K562 (cell line): ENCODE data around the gene ZNF236. TPM values are rescaled to one million over a fixed set of nuclear protein-coding genes. Genes with fewer than 3 reads are reported as not detected.

Experiments used
- ATAC-seq: fragments of 200-7000 bp; cut with Tn5 transposase; 3 replicates; pipeline ENCODE4 v1.9.1; 2020; ENCODE audit warnings: moderate library complexity
- BruUV-seq: library from RNA; stranded (reverse); fragments of 400-500 nt; replicated peaks from 2 replicates; lab custom pipeline; 2021; lab: Mats Ljungman, UMichigan
- CTCF ChIA-PET: fragments of 300-600 bp; formaldehyde crosslinking; extraction: SDS; loops from one replicate; lab custom pipeline; 2021; ENCODE audit warnings: low intra/inter-chr PET ratio; lab: Yijun Ruan, JAX
- POLR2A ChIA-PET: fragments of 300-600, 350-650 bp; sonication (Branson Sonifier 250); formaldehyde crosslinking; extraction: SDS; loops from one replicate; lab custom pipeline; 2021; ENCODE audit warnings: antibody characterized with exemption, inconsistent platforms; lab: Yijun Ruan, JAX
- DNase-seq, 4 experiments: peaks; one replicate each; pipeline versions ENCODE4 v3.0.0 to v3.0.0-alpha.2; 2011 to 2018; ENCODE audit warnings: low spot score in 3 of 4, mixed read lengths in 3 of 4; ENCODE audit errors: extremely low read depth in 1 of 4
- FAIRE-seq: peaks from 2 replicates; lab custom pipeline; 2011; peaks lifted over from hg19 to GRCh38; lab: Jason Lieb, UNC
- H2AFZ ChIP-seq: 2 replicates; pipeline ENCODE4 v1.6.0; 2011; ENCODE audit warnings: low read depth, low read length, control low read depth, inconsistent platforms
- H3K27ac ChIP-seq: fragments of 200-600 bp; 3 replicates; pipeline ENCODE4 v1.8.0; 2011; ENCODE audit warnings: low read depth, mild to moderate bottlenecking, control low read depth, inconsistent platforms, low read length, moderate library complexity, mixed read lengths; ENCODE audit errors: extremely low read depth
- H3K27me3 ChIP-seq, 2 experiments: fragments of 300-600 bp in 1 of 2; 2 replicates in 1 of 2; 3 replicates in 1 of 2; pipeline versions ENCODE4 v1.6.0 to v1.8.0; 2011; ENCODE audit warnings: inconsistent platforms in 2 of 2, low read length in 2 of 2, mild to moderate bottlenecking in 1 of 2, mixed read lengths in 1 of 2, moderate library complexity in 1 of 2; ENCODE audit not compliant: control insufficient read depth in 2 of 2, insufficient read depth in 2 of 2
- H3K36me3 ChIP-seq: fragments of 300-600 bp; 3 replicates; pipeline ENCODE4 v1.8.0; 2011; ENCODE audit warnings: mild to moderate bottlenecking, low read length, inconsistent platforms; ENCODE audit not compliant: control insufficient read depth, insufficient read depth
- H3K4me1 ChIP-seq, 2 experiments: fragments of 200-600 bp in 1 of 2; replicated peaks in 1 of 2; 2 replicates in 1 of 2; 3 replicates in 1 of 2; pipeline versions ENCODE4 v1.5.1 to v1.8.0; 2011; ENCODE audit warnings: inconsistent platforms in 2 of 2, low read length in 2 of 2, mild to moderate bottlenecking in 1 of 2, mixed read lengths in 1 of 2, moderate library complexity in 1 of 2; ENCODE audit not compliant: control insufficient read depth in 2 of 2, insufficient read depth in 2 of 2
- H3K4me2 ChIP-seq: 2 replicates; pipeline ENCODE4 v1.6.1; 2011; ENCODE audit warnings: low read length, control low read depth, inconsistent platforms, mixed read lengths; ENCODE audit not compliant: insufficient read depth
- H3K4me3 ChIP-seq: fragments of 200-600 bp; sonication (generic), shearing (Covaris generic); 2 replicates; pipeline ENCODE4 v1.5.1; 2016; ENCODE audit warnings: control low read depth, inconsistent platforms
- H3K79me2 ChIP-seq: fragments of 200-600 bp; 3 replicates; pipeline ENCODE4 v1.8.0; 2011; ENCODE audit warnings: low read length, inconsistent platforms; ENCODE audit not compliant: control insufficient read depth, insufficient read depth
- H3K9ac ChIP-seq, 2 experiments: 2 replicates each; pipeline versions ENCODE4 v1.6.0 to v1.6.1; 2011; ENCODE audit warnings: low read depth in 2 of 2, low read length in 2 of 2, control low read depth in 1 of 2, inconsistent platforms in 1 of 2, mild to moderate bottlenecking in 1 of 2, mixed read lengths in 1 of 2; ENCODE audit not compliant: insufficient read depth in 1 of 2
- H3K9me1 ChIP-seq: one replicate; pipeline ENCODE4 v1.6.0; 2011; ENCODE audit warnings: inconsistent platforms, mild to moderate bottlenecking, low read length, moderate library complexity; ENCODE audit not compliant: control insufficient read depth, insufficient read depth
- H3K9me3 ChIP-seq: replicated peaks from 2 replicates; pipeline ENCODE4 v1.5.1; 2011; ENCODE audit warnings: low read depth, low read length, inconsistent platforms; ENCODE audit not compliant: control insufficient read depth, insufficient read depth
- H4K20me1 ChIP-seq: replicated peaks from 2 replicates; pipeline ENCODE4 v1.6.1; 2011; ENCODE audit warnings: low read length, inconsistent platforms, mixed read lengths; ENCODE audit not compliant: control insufficient read depth, insufficient read depth
- CHD1 ChIP-seq: fragments of 200-600 bp; sonication (generic); IDR thresholded peaks from one replicate; pipeline ENCODE4 v1.6.1; 2012; ENCODE audit warnings: mild to moderate bottlenecking, moderate library complexity, low read length, inconsistent platforms
- MAFG ChIP-seq: fragments of 450-650 bp; conservative IDR thresholded peaks from 2 replicates; pipeline ENCODE4 v1.6.1; 2016; ENCODE audit warnings: missing genetic modification characterization, missing compliant biosample characterization
- RBM15 ChIP-seq: fragments of 200-400 bp; formaldehyde crosslinking; IDR thresholded peaks from 2 replicates; pipeline ENCODE4 v1.6.1; 2018; ENCODE audit warnings: mild to moderate bottlenecking, low read length, moderate library complexity; ENCODE audit not compliant: insufficient read depth
- TAF1 ChIP-seq: IDR thresholded peaks from 2 replicates; pipeline ENCODE4 v1.6.1; 2011; ENCODE audit warnings: mild to moderate bottlenecking, low read length, moderate library complexity; ENCODE audit not compliant: insufficient read depth, control insufficient read depth, severe bottlenecking; ENCODE audit errors: extremely low read depth
- UBTF ChIP-seq, 2 experiments: IDR thresholded peaks; 2 replicates each; pipeline ENCODE4 v1.6.1; 2012; ENCODE audit warnings: improper control_type of control experiment in 2 of 2, low read depth in 2 of 2, low read length in 2 of 2, borderline replicate concordance in 1 of 2
- ZC3H4 ChIP-seq: sonication (generic); formaldehyde crosslinking; IDR thresholded peaks from 2 replicates; pipeline ENCODE4 v1.9.0; 2021; ENCODE audit warnings: missing genetic modification reagents, borderline replicate concordance
- ZNF316 ChIP-seq: fragments of 450-650 bp; IDR thresholded peaks from 2 replicates; pipeline ENCODE4 v1.6.1; 2016
- WGBS: fragments of 100-300 bp; shearing (Covaris generic); methylation state at CpG from one replicate; pipeline ENCODE4 v1.1.6; 2016; ENCODE audit warnings: low coverage, mixed read lengths; ENCODE audit not compliant: insufficient coverage; ENCODE audit errors: missing lambda C conversion rate; 5-methylcytosine and 5-hydroxymethylcytosine counted together
- in situ Hi-C: fragments of 300-500 bp; cut with MboI; formaldehyde crosslinking; loops from 4 replicates; pipeline ENCODE4 v1.15.0; 2018; ENCODE audit warnings: inconsistent platforms, mixed read lengths
- intact Hi-C: fragments of 100-400 bp; cut with micrococcal nuclease; formaldehyde crosslinking; loops from 2 replicates; pipeline ENCODE4 v1.14.2; 2022
- polyA plus RNA-seq, 8 experiments: library from polyadenylated mRNA; depleted of rRNA in 4 of 8; stranded (reverse) in 5 of 8; unstranded in 3 of 8; fragments of >200 nt; fragmentation: Nextera tagmentation in 2 of 8; fragmentation: Illumina TruSeq in 1 of 8; extraction: Ambion mirVana in 2 of 8; extraction: Trizol in 1 of 8; gene quantifications; 2 replicates each; pipeline versions ENCODE4 v1.2.1 to v1.2.3, GENCODE V29; 2011 to 2014; ENCODE audit warnings: inconsistent platforms in 1 of 8, missing spikeins in 1 of 8
- total RNA-seq, 7 experiments: library from RNA; depleted of rRNA in 6 of 7; stranded (reverse); fragments of >200 nt in 6 of 7; fragmentation: Illumina TruSeq in 2 of 7; extraction: Trizol in 2 of 7; gene quantifications; 2 replicates each; pipeline versions ENCODE4 v1.2.1 to v1.2.3, GENCODE V29; 2011 to 2021; ENCODE audit warnings: low replicate concordance in 1 of 7
- TF ChIP-seq, protein P1 (sequence below): fragments of 450-650 bp; IDR thresholded peaks from 2 replicates; pipeline ENCODE4 v1.7.1; 2018; ENCODE audit warnings: mild to moderate bottlenecking, low read depth; ENCODE audit not compliant: partially characterized antibody
- TF ChIP-seq, protein P2 (sequence below): fragments of 450-650 bp; IDR thresholded peaks from 2 replicates; pipeline ENCODE4 v1.6.1; 2017; ENCODE audit warnings: mild to moderate bottlenecking, moderate library complexity

ZNF236 gene
- total and polyA plus RNA-seq, 9 of the 15 experiments (the other 6 are each of a cell fraction or from before 2014, with no cell fraction given) = 0.35 to 8.7 (median 3.4) TPM

- no peak for TF ChIP-seq TAF1
- TF ChIP-seq, protein P1, sequence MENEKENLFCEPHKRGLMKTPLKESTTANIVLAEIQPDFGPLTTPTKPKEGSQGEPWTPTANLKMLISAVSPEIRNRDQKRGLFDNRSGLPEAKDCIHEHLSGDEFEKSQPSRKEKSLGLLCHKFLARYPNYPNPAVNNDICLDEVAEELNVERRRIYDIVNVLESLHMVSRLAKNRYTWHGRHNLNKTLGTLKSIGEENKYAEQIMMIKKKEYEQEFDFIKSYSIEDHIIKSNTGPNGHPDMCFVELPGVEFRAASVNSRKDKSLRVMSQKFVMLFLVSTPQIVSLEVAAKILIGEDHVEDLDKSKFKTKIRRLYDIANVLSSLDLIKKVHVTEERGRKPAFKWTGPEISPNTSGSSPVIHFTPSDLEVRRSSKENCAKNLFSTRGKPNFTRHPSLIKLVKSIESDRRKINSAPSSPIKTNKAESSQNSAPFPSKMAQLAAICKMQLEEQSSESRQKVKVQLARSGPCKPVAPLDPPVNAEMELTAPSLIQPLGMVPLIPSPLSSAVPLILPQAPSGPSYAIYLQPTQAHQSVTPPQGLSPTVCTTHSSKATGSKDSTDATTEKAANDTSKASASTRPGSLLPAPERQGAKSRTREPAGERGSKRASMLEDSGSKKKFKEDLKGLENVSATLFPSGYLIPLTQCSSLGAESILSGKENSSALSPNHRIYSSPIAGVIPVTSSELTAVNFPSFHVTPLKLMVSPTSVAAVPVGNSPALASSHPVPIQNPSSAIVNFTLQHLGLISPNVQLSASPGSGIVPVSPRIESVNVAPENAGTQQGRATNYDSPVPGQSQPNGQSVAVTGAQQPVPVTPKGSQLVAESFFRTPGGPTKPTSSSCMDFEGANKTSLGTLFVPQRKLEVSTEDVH = no peak
Measured at GRCh38 chr18:76875390-76876325, 53.3 kb downstream of the ZNF236 start (continued).

- no peaks in the 10 kb centered on the region for H3K9me3 ChIP-seq
- H3K4me2 ChIP-seq = no peak overlapping the region
- H3K4me1 ChIP-seq = no peaks in the 10 kb centered on the region
- WGBS = 73% methylated on average over 4 of the region's 5 CpGs
- BruUV-seq = no TSS peak
- peaks cover under 1% of the 10 kb centered on the region for H3K9me1 ChIP-seq
- H3K79me2 ChIP-seq = no peaks in the 10 kb centered on the region
- intact Hi-C loops = loop anchor here (5.0 kb wide), 2 partner anchors 76 to 179 kb away; no protein-coding TSS in a partner anchor
- ChIA-PET CTCF (no interaction called here), POLR2A (no interaction called here)
- no peak for ATAC-seq
- no peaks in the 10 kb centered on the region for H3K27me3 ChIP-seq
- peaks cover 42% of the 10 kb centered on the region; the same call in 2 of the 3 replicates for H3K36me3 ChIP-seq
- H3K27ac ChIP-seq = no peak overlapping the region
- no peak overlapping the region for H3K9ac ChIP-seq
- H4K20me1 ChIP-seq = no peaks in the 10 kb centered on the region
- in situ Hi-C loops = no loop called here
- no peak overlapping the region for H3K4me3 ChIP-seq
- H2AFZ ChIP-seq = no peak overlapping the region
- no peak for DNase-seq
- no peak for FAIRE-seq
- no peak for TF ChIP-seq RBM15
- no peak for TF ChIP-seq UBTF (IDR thresholded peaks at IDR 0.05; ENCODE audit: borderline replicate concordance in 1 of 2, low read depth in 2 of 2, low read length in 2 of 2)
- TF ChIP-seq, protein P2, sequence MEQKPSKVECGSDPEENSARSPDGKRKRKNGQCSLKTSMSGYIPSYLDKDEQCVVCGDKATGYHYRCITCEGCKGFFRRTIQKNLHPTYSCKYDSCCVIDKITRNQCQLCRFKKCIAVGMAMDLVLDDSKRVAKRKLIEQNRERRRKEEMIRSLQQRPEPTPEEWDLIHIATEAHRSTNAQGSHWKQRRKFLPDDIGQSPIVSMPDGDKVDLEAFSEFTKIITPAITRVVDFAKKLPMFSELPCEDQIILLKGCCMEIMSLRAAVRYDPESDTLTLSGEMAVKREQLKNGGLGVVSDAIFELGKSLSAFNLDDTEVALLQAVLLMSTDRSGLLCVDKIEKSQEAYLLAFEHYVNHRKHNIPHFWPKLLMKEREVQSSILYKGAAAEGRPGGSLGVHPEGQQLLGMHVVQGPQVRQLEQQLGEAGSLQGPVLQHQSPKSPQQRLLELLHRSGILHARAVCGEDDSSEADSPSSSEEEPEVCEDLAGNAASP = no peak
- no peak for TF ChIP-seq ZNF316
- TF ChIP-seq CHD1 = no peak
- no peak for TF ChIP-seq MAFG (tag)
- TF ChIP-seq ZC3H4 (CRISPR knock-in tag) = no peak
Measured at GRCh38 chr18:76878426-76878825, 56.1 kb downstream of the ZNF236 start.
